HepG2 (cell line): ENCODE measurements around the gene CIAO2B. TPM values are rescaled to one million over a fixed set of nuclear protein-coding genes. Genes with fewer than 3 reads are reported as not detected.

Source experiments
- ATAC-seq: fragments of 200-7000 bp; cut with Tn5 transposase; 3 replicates; pipeline ENCODE4 v1.9.1; 2020; ENCODE audit warnings: mild to moderate bottlenecking, moderate library complexity
- BruUV-seq: library from RNA; stranded (reverse); fragments of 400-500 nt; replicated peaks from 2 replicates; lab custom pipeline; 2021; lab: Mats Ljungman, UMichigan
- CTCF ChIA-PET: fragments of 300-600 bp; formaldehyde crosslinking; extraction: SDS; loops from one replicate; lab custom pipeline; 2021; ENCODE audit warnings: low total read pairs, inconsistent platforms, low intra/inter-chr PET ratio; lab: Yijun Ruan, JAX
- POLR2A ChIA-PET: fragments of 350-600 bp; sonication (Branson Sonifier 250); formaldehyde crosslinking; loops from one replicate; lab custom pipeline; 2020; ENCODE audit warnings: antibody characterized with exemption, inconsistent platforms; lab: Yijun Ruan, JAX
- DNase-seq: peaks from one replicate; pipeline ENCODE4 v3.0.0-alpha.2; 2015; ENCODE audit warnings: low spot score
- FAIRE-seq: peaks from 3 replicates; lab custom pipeline; 2011; peaks lifted over from hg19 to GRCh38; lab: Jason Lieb, UNC
- H2AFZ ChIP-seq: one replicate; pipeline ENCODE4 v1.6.1; 2011; ENCODE audit warnings: low read length, inconsistent platforms
- H3K27ac ChIP-seq: fragments of 300-600 bp; 3 replicates; pipeline ENCODE4 v1.8.0; 2011; ENCODE audit warnings: mixed run types, mild to moderate bottlenecking, mixed read lengths, low read length, inconsistent platforms; ENCODE audit not compliant: insufficient read depth; ENCODE audit errors: extremely low read length
- H3K27me3 ChIP-seq, 2 experiments: fragments of 200-600 bp in 1 of 2; 2 replicates in 1 of 2; 3 replicates in 1 of 2; pipeline versions ENCODE4 v1.6.0 to v1.8.0; 2011; ENCODE audit warnings: low read length in 2 of 2, mild to moderate bottlenecking in 2 of 2, moderate library complexity in 2 of 2, inconsistent platforms in 1 of 2; ENCODE audit not compliant: insufficient read depth in 2 of 2, control insufficient read depth in 1 of 2
- H3K36me3 ChIP-seq, 2 experiments: fragments of 200-600 bp in 1 of 2; replicated peaks in 1 of 2; 2 replicates in 1 of 2; 3 replicates in 1 of 2; pipeline versions ENCODE4 v1.5.1 to v1.8.0; 2011; ENCODE audit warnings: low read length in 2 of 2, inconsistent platforms in 1 of 2; ENCODE audit not compliant: insufficient read depth in 2 of 2, control insufficient read depth in 1 of 2
- H3K4me1 ChIP-seq: 2 replicates; pipeline ENCODE4 v1.5.1; 2012; ENCODE audit warnings: low read length, inconsistent platforms; ENCODE audit not compliant: insufficient read depth
- H3K4me2 ChIP-seq: 2 replicates; pipeline ENCODE4 v1.6.0; 2011; ENCODE audit warnings: low read depth, low read length, inconsistent platforms
- H3K4me3 ChIP-seq, 3 experiments: fragments of 200-600 bp in 1 of 3; sonication (generic), shearing (Covaris generic) in 1 of 3; replicated peaks in 1 of 3; 2 replicates each; pipeline ENCODE4 v1.5.1; 2011 to 2016; ENCODE audit warnings: low read length in 3 of 3, inconsistent platforms in 2 of 3, low read depth in 2 of 3, mild to moderate bottlenecking in 2 of 3, control low read depth in 1 of 3, mixed read lengths in 1 of 3; ENCODE audit not compliant: insufficient read depth in 1 of 3
- H3K79me2 ChIP-seq: one replicate; pipeline ENCODE4 v1.6.1; 2011; ENCODE audit warnings: low read length, inconsistent platforms; ENCODE audit not compliant: insufficient read depth
- H3K9ac ChIP-seq: 2 replicates; pipeline ENCODE4 v1.6.0; 2011; ENCODE audit warnings: mild to moderate bottlenecking, low read depth, low read length, inconsistent platforms; ENCODE audit not compliant: insufficient read depth
- H3K9me3 ChIP-seq: 2 replicates; pipeline ENCODE4 v1.5.1; 2012; ENCODE audit warnings: mild to moderate bottlenecking, low read length
- H4K20me1 ChIP-seq: 2 replicates; pipeline ENCODE4 v1.6.0; 2011; ENCODE audit warnings: inconsistent platforms, mild to moderate bottlenecking, low read length, moderate library complexity; ENCODE audit not compliant: insufficient read depth
- ATM ChIP-seq: fragments of 450-650 bp; IDR thresholded peaks from 2 replicates; pipeline ENCODE4 v1.7.1; 2017; ENCODE audit warnings: mild to moderate bottlenecking, borderline replicate concordance
- HNF1A ChIP-seq, 2 experiments: sonication (generic) in 1 of 2; formaldehyde crosslinking in 1 of 2; IDR thresholded peaks; 2 replicates each; pipeline versions ENCODE4 v1.4.0 to v1.6.1; 2016 to 2020; ENCODE audit warnings: borderline replicate concordance in 1 of 2, low read depth in 1 of 2, mild to moderate bottlenecking in 1 of 2, missing genetic modification reagents in 1 of 2
- NR3C1 ChIP-seq: sonication (generic); formaldehyde crosslinking; IDR thresholded peaks from 2 replicates; pipeline ENCODE4 v1.4.0; 2020; ENCODE audit warnings: missing genetic modification reagents
- PAXIP1 ChIP-seq: sonication (generic); formaldehyde crosslinking; conservative IDR thresholded peaks from 2 replicates; pipeline ENCODE4 v1.4.0; 2020; ENCODE audit warnings: mild to moderate bottlenecking, missing genetic modification reagents, moderate library complexity
- TBP ChIP-seq: sonication (generic); formaldehyde crosslinking; IDR thresholded peaks from 2 replicates; pipeline ENCODE4 v1.5.0; 2020; ENCODE audit warnings: missing genetic modification reagents
- ZNF224 ChIP-seq: sonication (generic); formaldehyde crosslinking; IDR thresholded peaks from 2 replicates; pipeline ENCODE4 v1.5.0; 2020; ENCODE audit warnings: mild to moderate bottlenecking, missing genetic modification reagents
- ZNF510 ChIP-seq: sonication (generic); formaldehyde crosslinking; IDR thresholded peaks from 2 replicates; pipeline ENCODE4 v1.4.0; 2020; ENCODE audit warnings: low read depth, mild to moderate bottlenecking, missing genetic modification reagents
- ZNF687 ChIP-seq: sonication (generic); formaldehyde crosslinking; IDR thresholded peaks from 2 replicates; pipeline ENCODE4 v1.5.1; 2020; ENCODE audit warnings: mild to moderate bottlenecking, missing genetic modification reagents, moderate library complexity
- WGBS: methylation state at CpG from one replicate; pipeline ENCODE4 v1.1.6; 2017; ENCODE audit warnings: low lambda C conversion rate; 5-methylcytosine and 5-hydroxymethylcytosine counted together
- in situ Hi-C: cut with HindIII; loops from 2 replicates; pipeline ENCODE4 v1.10.0; 2017; ENCODE audit warnings: low pct_unique_long_range_greater_than_20kb; ENCODE audit not compliant: extremely low pct_ligation_motif_present
- intact Hi-C: fragments of 100-400 bp; cut with micrococcal nuclease; formaldehyde crosslinking; loops from one replicate; pipeline ENCODE4 v1.10.0; 2022; ENCODE audit not compliant: unreplicated experiment
- polyA plus RNA-seq, 8 experiments: library from polyadenylated mRNA; depleted of rRNA in 3 of 8; stranded (reverse) in 7 of 8; unstranded in 1 of 8; fragments of >200 nt; fragmentation: Illumina TruSeq in 4 of 8; extraction: Trizol in 4 of 8; gene quantifications; 2 replicates each; pipeline versions ENCODE4 v1.2.1 to v1.2.3, GENCODE V29; 2011 to 2016; ENCODE audit warnings: low read depth in 4 of 8, missing spikeins in 1 of 8, mixed read lengths in 1 of 8; ENCODE audit not compliant: insufficient read depth in 1 of 8
- total RNA-seq, 5 experiments: library from RNA; depleted of rRNA; stranded (reverse); fragments of >200 nt; fragmentation: Illumina TruSeq; extraction: Trizol; gene quantifications; 2 replicates each; pipeline ENCODE4 v1.2.3, GENCODE V29; 2016; ENCODE audit warnings: low read depth in 1 of 5
- TF ChIP-seq, protein P1 (sequence below): sonication (generic); formaldehyde crosslinking; IDR thresholded peaks from 2 replicates; pipeline ENCODE4 v1.5.0; 2020; ENCODE audit warnings: mild to moderate bottlenecking, low read depth, missing genetic modification reagents, borderline replicate concordance

CIAO2B gene
- total and polyA plus RNA-seq, 2 of the 13 experiments (the other 11 are each of a cell fraction or from before 2014, with no cell fraction given) = 157 to 293 TPM

DNA sequence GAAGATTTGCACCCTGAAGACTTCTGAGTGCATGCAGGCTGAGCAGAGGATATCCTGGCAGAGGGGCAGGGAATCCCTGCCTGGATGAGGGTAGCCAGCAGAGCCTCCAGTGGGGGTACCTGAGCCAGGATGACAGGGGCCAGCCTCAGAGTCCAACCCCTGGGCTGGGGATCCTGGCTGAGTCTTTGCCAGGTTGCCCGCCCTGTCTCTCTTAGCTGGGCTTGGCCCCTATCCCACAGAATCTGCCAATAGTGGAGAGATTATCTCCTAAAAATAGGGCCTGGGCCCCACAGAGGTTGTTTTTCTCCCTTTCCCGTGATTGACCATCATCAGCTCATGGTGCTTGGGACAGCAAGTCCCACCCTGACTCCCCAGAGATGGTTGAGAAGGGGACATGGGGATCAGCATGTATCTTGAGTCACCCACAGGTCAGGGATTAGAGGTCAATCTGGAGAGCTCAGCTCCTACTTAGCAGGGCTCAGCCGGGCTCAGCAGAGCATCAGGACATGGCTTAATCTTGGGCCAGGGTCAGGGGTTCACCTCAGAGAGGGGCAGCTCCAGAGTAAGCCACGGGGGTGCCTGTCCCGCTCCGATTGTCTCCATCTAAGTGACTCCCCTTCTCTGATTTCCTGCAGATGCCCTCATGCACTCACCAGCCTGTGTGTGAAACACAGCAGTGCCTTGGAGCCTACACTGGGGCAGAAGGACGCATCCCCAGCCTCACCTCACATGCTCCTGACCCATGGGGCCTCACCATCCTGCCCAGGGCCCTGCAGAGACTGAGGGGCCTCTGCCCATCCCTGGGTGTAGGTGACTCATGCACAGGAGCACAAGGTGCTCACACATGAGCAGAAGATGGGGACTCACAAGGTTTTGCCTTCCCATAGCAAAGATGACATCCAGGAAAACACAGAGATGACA, 27.0 kb downstream of the CIAO2B start:
- no peaks in the 10 kb centered on the region for H4K20me1 ChIP-seq
- no peaks in the 10 kb centered on the region; a peak in 1 of 5 replicates for H3K27me3 ChIP-seq
- no peak overlapping the region for H2AFZ ChIP-seq
- peak overlapping the region; percentile 82 for H3K4me2 ChIP-seq
- DNase-seq = no peak
- no peak overlapping the region for H3K4me3 ChIP-seq
- H3K36me3 ChIP-seq = no peaks in the 10 kb centered on the region
- no peak overlapping the region for H3K27ac ChIP-seq
- ChIA-PET POLR2A (interaction anchor here (3.5 to 10.3 kb wide), 2 partner anchors 12 to 27 kb away, joined by 30 to 86 read pairs; partner anchors contain the start of genes CDH16 and PDP2), CTCF (no interaction called here)
- in situ Hi-C loops = no loop called here
- no peak for FAIRE-seq
- H3K4me1 ChIP-seq = peaks cover 73% of the 10 kb centered on the region
- 18% methylated on average over 3 of the region's 7 CpGs for WGBS
- no TSS peak for BruUV-seq
- H3K9ac ChIP-seq = peak overlapping the region; percentile 2; the same call in 1 of the 2 replicates
- intact Hi-C loops = no loop called here
- no peaks in the 10 kb centered on the region for H3K79me2 ChIP-seq
- no peaks in the 10 kb centered on the region for H3K9me3 ChIP-seq
- peak; percentile 3; the same call in 1 of the 3 replicates for ATAC-seq
- TF ChIP-seq ZNF224 (CRISPR knock-in tag) = no peak
- TF ChIP-seq, protein P1, sequence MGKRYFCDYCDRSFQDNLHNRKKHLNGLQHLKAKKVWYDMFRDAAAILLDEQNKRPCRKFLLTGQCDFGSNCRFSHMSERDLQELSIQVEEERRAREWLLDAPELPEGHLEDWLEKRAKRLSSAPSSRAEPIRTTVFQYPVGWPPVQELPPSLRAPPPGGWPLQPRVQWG (CRISPR knock-in tag) = no peak
- TF ChIP-seq ZNF510 (CRISPR knock-in tag) = no peak
- no peak for TF ChIP-seq PAXIP1 (CRISPR knock-in tag)
- TF ChIP-seq ZNF687 = peak; percentile 23; the same call in 1 of the 2 replicates
- no peak for TF ChIP-seq NR3C1
- TF ChIP-seq ATM = no peak
- no peak for TF ChIP-seq TBP
- no peak for TF ChIP-seq HNF1A (IDR thresholded peaks at IDR 0.05; ENCODE audit: low read depth)
- TF ChIP-seq HNF1A (CRISPR knock-in tag; IDR thresholded peaks at IDR 0.05; ENCODE audit: borderline replicate concordance) = no peak
